Subcutaneous adipose tissue (tissue), 4 donors: ENCODE data around the gene PON3. TPM values are rescaled to one million over a fixed set of nuclear protein-coding genes. Genes with fewer than 3 reads are reported as not detected.

Source experiments
- total RNA-seq, 4 donors: library from RNA; depleted of rRNA; stranded (reverse); fragments of >200 nt; gene quantifications; one replicate each; pipeline ENCODE4 v1.1.0, GENCODE V29; 2016
- TF ChIP-seq, protein P1 (sequence below): fragments of 450-650 bp; IDR thresholded peaks from one replicate; pipeline ENCODE4 v1.5.1; 2016; ENCODE audit warnings: low read depth, mild to moderate bottlenecking, control low read depth, antibody characterized with exemption, moderate library complexity

Gene PON3
- total RNA-seq, 4 donors from 2014 or later, result 2.5 to 6.0 (median 4.7) TPM

DNA sequence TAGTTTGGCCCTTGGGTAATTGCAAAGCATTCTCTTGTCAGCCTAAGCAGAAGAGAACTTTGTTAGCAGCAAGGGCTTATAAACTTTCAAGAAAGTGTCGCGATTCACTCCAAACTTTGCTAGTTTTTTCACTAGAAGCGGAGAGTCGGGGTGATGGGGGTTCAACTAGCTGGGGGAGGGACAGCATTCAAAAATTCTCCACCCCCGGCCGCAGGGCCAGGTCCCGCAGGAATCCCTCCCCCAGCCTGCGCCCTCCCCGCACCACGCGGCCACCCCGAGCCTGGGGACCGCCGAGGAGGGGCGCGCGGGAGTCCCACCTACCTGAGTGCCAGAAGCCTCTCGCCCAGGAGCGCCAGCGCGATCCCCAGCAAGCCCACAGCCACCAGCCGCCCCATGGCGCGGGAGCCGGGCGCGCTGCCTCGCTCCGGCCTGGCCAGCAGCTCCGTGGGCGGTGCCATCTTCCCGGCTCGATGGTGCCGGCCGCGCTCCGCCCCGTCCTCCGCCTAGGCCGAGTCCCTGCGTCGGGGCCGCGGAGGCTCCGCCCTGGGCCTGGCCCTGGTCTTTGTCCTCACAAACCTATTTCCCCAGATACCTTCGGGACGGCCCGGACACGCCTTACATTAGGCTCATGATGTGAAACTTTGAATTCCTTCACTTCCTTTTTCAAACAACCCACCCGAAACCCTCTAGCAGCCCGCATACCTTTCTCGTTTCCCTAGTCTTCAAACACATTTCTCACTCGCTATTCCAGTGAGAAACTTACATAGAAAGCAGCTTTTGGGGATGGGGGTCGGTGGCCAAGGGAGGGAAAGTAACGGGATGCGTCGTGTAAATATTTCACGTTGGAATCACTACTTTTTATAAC is 38.6 kb upstream of the PON3 start, which contains the start of gene PON2:
Gene PON2, minus strand, starts transcription at position 472 of the 865 bp plus-strand sequence. Its CDS starts 77 bp downstream, at position 395.
- TF ChIP-seq, protein P1, sequence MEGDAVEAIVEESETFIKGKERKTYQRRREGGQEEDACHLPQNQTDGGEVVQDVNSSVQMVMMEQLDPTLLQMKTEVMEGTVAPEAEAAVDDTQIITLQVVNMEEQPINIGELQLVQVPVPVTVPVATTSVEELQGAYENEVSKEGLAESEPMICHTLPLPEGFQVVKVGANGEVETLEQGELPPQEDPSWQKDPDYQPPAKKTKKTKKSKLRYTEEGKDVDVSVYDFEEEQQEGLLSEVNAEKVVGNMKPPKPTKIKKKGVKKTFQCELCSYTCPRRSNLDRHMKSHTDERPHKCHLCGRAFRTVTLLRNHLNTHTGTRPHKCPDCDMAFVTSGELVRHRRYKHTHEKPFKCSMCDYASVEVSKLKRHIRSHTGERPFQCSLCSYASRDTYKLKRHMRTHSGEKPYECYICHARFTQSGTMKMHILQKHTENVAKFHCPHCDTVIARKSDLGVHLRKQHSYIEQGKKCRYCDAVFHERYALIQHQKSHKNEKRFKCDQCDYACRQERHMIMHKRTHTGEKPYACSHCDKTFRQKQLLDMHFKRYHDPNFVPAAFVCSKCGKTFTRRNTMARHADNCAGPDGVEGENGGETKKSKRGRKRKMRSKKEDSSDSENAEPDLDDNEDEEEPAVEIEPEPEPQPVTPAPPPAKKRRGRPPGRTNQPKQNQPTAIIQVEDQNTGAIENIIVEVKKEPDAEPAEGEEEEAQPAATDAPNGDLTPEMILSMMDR, result no peak

DNA sequence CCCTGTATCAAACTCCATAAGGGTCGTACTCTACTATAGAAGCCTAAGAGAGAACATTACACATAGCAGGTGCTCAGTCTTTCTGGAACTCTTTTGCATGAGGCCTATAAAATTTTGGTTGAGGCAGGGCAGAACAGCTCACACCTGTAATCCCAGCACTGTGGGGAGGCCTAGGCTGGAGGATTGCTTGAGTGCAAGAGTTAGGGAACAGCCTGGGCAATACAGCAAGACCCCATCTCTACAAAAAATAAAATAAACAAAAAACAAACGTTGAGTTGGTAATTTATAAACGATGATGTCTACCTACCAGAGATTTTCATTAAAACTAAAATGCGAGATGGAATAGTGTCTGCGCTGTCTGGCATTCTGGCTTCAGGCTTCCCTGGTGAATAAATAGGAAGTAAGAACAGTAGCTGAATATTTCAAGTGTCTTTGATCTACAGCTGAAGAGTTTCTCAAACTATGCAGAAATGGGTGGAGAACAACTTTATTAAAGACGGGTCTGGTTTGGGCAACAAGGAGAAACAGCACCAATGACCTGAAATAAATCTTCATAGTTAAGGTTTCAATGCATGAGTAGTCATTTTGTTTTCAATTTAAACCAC is 37.9 kb upstream of the PON3 start:
- TF ChIP-seq, protein P1, result no peak

DNA sequence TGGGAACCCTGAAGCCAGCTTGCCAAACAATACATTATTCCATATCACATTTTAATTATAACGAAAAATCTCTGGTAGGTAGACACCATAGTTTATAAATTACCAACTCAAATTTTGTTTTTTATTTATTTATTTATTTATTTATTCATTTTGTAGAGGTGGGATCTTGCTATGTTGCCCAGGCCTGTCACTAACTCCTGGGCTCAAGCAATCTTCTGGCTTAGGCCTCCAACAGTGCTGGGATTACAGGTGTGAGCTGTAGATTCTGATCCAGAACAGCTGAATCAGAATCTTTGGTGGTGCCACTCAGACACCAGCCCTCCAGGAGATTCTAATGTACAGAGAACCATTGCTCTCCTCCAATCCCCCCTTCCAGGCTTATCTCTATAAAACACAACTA is 37.0 kb upstream of the PON3 start:
- TF ChIP-seq, protein P1, result no peak

DNA sequence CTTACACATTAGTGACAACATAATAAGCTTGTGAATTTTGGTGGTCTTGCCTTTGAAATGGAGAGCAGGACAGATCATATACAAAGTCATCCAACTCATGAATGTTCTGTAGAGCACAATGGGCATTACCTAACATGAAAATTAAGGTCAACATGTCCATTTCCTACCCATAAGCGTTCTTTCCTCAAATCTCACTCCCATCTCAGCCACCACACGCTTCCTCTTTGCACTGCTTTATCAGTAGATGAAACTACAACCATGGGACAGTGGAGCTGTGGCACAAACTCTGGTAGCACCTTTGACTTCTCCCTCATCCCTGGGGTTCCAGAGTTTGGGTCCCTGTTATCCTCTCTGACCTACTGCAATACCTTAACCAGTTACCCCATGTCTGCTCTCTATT is 36.4 kb upstream of the PON3 start:
- TF ChIP-seq, protein P1, result no peak

DNA sequence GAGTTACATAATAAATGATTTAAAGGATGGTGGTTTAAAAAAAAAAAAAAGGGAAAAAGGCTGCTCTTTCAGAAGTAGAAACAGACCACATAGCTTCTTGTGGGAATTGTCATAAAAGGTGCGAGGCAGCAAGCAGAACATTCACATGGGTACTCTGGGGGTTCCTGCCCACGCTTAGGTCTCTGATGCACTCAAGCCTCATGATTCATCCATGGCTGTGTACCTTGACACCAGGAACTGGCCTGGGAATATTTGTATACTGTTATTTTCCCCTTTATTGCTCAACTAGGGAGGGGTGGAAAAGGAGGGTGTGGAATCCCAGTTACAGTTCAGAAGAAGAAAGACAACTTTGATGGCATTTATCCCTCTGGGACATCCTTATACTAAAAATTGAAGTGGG is 34.7 kb upstream of the PON3 start:
- TF ChIP-seq, protein P1, result no peak

DNA sequence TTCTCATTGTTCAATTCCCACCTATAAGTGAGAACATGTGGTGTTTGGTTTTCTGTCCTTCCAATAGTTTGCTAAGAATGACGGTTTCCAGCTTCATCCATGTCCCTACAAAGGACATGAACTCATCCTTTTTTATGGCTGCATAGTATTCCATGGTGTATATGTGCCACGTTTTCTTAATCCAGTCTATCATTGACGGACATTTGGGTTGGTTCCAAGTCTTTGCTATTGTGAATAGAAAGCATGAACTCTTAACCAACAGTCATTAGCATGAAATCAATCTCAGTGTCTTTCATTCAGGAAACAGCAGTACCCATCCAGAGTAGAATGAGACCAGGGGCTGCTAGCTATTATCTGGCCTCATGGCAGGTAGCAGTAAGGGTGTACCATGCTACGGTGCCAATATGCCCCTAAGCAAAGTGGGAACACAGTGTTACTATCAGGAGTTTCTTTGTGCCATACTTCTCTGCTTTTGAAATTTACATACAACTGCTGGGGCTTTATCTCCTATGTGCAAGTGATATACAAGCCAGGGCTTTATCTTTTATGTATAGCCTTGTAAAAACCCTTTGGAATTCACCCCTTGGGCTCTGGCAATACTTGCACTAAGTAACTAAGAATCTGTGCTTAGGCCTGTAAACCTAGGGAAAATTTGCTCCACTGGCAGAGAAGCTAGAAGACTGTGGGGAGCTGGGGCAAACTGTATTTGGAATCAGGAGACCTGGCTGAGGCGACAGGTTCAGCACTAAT is 33.2 kb upstream of the PON3 start:
- TF ChIP-seq, protein P1, result no peak
